ENCODE results near the gene ZNF512.
"Not testable (repeated sequence)": the region's sequence is repeated elsewhere in the genome, so short reads cannot be mapped to it uniquely, and the experiment has no call there.

The ZNF512 gene

DNA sequence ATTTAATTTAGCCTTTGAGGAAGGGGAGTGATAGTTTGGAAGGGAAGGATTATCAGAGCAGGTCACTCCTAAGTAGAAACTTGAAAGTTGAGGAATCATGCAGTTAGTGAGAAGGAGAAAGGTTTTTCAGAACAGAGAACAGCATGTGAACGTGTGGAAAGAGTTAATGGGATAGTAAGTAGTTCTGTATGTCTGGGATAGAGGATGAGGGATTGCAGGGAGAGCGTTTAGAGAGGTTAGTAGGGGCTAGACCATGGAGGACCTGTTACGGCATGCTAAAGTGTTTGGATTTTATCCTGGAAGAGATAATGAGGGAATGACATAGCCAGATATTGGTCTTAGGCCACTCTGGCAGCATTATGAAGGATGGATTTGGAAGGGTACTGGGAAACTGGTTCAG is 1.8 kb downstream of the ZNF512 start:
- DNase-seq, result no peak

GRCh38 chr2:27587025-27587424 is 4.2 kb downstream of the ZNF512 start:
- peak; percentile 20 for DNase-seq

DNA sequence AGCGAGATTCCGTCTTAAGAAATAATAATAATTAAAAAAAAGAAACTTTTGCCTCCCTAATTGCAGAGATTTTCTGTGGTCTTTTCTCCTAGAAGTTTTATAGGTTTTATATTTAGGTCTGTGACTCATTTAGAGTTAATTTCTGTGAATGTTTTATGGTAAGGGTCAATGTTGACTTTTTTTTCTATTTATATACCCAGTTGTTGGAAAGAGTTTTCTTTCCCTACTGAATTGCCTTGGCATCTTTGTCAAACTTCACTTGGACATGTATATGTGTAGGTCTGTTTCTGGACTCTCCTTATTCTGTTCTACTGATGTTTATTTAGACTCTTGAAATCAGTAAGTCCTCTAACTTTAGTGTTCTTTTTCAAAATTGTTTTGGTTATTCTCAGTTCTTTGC is 5.5 kb downstream of the ZNF512 start:
- DNase-seq, result no peak

DNA sequence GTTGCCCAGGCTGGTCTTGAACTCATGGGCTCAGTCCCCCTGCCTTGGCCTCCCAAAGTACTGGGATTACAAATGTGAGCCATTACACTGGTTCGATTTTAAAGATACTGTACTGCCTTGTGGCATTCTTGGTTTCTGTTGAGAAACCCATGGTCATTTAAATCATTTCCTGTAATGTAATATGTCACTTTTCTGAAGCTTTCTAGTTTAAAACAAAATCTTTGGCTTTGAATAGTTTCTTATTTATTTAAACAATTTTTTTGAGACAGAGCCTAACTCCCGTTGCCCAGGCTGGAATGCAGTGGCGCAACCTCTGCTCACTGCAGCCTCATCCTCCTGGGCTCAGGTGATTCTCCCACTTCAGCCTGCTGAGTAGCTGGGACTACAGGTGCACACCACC is 8.9 kb downstream of the ZNF512 start:
- no peak for DNase-seq

DNA sequence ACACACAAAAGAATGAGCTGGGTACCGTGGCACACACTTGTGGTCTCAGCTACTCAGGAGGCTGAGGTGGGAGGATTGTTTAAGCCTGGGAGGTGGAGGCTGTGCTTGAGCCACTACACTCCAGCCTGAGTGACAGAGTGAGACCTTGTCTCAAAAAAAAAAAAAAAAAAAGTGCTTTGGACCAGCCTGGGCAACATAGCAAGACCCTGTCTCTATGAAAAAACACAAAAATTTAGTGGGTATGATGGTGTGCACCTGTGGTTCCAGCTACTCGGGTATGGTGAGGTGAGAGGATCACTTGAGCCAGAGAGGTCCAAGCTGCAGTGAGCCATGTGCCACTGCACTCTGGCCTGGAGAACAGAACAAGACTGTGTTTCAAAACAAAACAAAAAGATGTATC is 10.4 kb downstream of the ZNF512 start:
- DNase-seq, result no peak

- DNase-seq, result not testable (repeated sequence)
Measured at GRCh38 chr2:27594020-27594703, 11.3 kb downstream of the ZNF512 start.

- DNase-seq, result not testable (repeated sequence)
Measured at GRCh38 chr2:27595412-27595811, 12.6 kb downstream of the ZNF512 start.

DNA sequence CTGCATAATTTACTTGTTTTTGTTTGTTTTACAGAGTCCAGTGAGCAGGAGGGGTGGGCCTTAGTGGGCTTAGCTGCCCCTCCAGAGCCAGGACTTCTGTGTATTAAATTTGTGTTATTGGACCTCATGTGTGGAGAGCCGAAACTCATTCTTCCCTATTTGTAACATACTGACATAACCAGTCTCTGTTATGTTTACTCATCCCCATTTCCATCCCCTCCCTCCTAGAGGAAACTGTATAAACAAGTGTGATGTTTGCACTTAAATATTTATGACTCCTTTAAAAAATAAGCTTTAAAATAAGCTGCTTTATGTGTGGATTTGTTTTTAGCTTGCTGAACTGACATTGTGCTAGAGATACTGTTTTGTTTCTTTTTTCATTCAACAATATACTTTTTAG is 13.8 kb downstream of the ZNF512 start:
- DNase-seq, result no peak

- DNase-seq, result no peak
Measured at GRCh38 chr2:27606611-27607010, 23.8 kb downstream of the ZNF512 start.

DNA sequence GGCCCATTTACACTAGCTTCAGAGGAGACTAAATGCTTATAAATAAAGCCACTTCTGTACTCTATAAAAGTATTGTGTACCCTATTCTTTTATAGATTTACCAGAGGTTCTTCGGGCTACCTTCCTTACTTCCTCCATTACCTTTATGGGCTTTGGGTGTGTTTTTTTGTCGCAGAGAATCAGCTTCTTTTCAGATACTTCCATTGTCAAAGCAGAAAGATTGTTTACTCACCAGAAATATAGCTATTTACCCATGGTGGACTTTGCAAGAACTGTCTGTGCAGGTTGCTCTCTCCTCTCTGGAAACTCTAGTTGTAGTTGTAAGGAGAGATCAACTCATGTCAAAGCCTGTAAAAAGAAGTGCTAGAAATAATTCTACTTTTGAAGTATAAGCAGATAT is 31.1 kb downstream of the ZNF512 start:
- DNase-seq, result no peak

GRCh38 chr2:27615316-27615715 is 32.5 kb downstream of the ZNF512 start:
- no peak for DNase-seq

DNA sequence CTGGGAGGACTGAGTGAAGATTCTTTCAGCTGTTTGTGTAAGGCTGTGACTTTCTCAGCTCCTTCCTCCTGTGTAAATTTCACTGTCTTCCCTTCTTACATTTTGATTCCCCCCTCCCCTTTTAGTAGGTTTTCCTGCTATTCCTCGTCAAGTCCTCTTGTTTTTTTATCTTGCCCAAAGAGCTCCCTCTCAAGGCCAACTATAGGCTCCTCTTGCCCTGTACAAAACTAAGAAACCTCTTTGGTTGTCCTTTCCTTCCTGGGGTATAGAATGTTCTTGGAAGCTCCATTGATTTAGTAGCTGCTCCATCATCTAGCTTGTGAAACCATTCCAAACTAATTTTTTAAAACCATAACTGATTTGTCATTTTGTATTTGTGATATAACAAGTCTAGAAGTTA is 38.7 kb downstream of the ZNF512 start:
- no peak for DNase-seq

- no peak for DNase-seq
Measured at GRCh38 chr2:27622921-27623384, 40.1 kb downstream of the ZNF512 start.

DNA sequence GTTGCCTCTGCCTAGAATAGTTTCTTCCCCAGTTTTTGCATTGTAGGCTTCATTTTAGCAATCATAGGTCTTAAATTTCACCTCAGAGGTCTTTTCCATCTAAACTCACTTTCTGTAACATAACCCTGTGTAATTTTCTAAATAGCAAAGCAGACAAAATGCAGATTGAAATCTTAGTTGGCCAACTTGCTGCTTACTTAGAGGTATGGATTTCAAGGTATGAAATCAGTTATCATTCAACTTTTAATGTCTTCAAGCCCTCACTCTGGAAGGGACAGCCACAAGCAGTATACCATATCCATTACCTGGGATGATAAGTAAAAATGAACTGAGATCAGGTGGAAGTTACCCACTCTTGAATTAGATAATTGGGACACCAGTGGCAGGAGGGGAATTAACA is 42.1 kb downstream of the ZNF512 start:
- no peak for DNase-seq

GRCh38 chr2:27626323-27626722 is 43.5 kb downstream of the ZNF512 start:
- DNase-seq, result not testable (repeated sequence)

GRCh38 chr2:27626921-27627320 is 44.1 kb downstream of the ZNF512 start:
- not testable (repeated sequence) for DNase-seq

- DNase-seq, result no peak
Measured at GRCh38 chr2:27627963-27628766, 45.3 kb downstream of the ZNF512 start.

DNA sequence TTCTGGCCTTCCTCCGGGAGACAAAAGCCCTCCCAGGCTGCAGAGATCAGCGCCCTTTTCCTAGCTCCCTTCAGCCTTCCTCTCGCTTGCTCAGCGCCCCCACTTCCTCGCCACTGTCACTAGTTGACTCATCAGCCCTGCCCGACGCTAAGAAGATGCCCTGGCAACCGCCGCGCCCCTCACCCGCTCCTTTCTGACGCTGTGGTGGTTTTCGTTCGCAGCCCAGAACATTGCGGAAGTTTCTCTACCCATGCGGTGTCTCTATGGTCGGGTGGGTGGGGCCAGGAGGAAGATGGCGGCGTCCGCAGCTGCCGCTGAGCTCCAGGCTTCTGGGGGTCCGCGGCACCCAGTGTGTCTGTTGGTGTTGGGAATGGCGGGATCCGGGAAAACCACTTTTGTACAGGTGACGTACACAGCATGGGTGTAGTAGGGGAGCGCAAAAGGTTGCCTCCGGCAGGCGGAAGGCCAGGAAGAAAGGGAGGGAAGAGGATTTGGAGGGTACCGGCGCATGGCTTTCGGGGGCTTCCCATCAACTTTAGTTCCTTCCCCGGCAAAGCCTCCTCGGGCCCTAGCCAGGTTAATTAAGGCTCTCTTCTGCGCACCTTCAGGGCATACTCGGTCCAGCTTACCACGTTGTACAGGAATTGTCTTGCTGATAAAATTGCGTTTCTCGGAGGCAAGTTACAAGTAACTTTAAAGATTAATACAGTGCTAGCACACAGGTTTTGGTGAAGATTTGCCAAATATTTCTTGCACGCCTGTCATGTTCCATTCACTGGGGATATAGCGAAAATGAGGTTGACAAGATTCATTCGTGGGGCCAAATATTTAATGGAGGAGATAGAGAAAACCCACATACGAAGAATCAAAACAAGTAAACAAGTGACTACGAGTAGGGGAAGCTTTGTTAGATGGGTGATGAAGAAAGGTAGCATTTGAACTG is 46.2 kb downstream of the ZNF512 start, which contains the start of the genes CCDC121 and GPN1:
CCDC121 (minus strand) TSS at position 246 of the 943 bp plus-strand sequence. CDS start 1,213 bp downstream, outside the sequence.
GPN1 (plus strand) TSS at position 284 of the 943 bp plus-strand sequence; CDS start at position 293, 9 bp downstream.
- peak; percentile 97 for DNase-seq

GRCh38 chr2:27630257-27630656 is 47.4 kb downstream of the ZNF512 start:
- not testable (repeated sequence) for DNase-seq

- DNase-seq, result no peak
Measured at GRCh38 chr2:27634291-27634690, 51.4 kb downstream of the ZNF512 start.

GRCh38 chr2:27636766-27637165 is 53.9 kb downstream of the ZNF512 start:
- peak; percentile 27 for DNase-seq

DNA sequence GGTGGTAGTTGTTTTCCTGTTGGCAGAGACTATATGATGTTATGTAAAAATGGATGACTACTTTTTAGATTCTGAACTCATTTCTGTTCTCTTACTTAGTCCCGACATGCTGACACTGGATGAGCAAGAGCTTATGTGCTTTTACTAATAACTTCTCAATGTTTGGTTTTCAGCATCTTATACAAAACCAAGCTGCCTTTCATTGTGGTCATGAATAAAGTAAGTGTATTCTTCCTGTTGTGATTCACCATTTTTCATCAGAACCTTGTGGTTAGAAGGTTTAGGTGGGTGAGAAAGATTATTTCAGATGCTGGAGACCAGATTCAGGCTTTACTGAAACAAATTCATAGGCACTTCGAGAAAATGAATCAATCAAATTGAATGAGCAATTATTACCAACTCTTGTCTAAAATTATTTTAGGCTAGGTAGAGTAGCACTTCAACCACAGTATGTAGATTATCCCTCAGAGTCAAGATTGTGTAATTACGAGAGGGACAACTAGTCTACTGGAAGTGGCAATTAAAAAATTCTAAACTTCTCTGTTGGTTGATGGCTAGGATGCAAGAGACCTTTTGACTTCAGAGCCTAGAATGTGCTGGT is 55.3 kb downstream of the ZNF512 start:
- no peak for DNase-seq
